ENCODE data around the gene RPP14.
"Not testable (repeated sequence)": the region's sequence is repeated elsewhere in the genome, so short reads cannot be mapped to it uniquely, and the experiment has no call there.

The RPP14 gene

DNA sequence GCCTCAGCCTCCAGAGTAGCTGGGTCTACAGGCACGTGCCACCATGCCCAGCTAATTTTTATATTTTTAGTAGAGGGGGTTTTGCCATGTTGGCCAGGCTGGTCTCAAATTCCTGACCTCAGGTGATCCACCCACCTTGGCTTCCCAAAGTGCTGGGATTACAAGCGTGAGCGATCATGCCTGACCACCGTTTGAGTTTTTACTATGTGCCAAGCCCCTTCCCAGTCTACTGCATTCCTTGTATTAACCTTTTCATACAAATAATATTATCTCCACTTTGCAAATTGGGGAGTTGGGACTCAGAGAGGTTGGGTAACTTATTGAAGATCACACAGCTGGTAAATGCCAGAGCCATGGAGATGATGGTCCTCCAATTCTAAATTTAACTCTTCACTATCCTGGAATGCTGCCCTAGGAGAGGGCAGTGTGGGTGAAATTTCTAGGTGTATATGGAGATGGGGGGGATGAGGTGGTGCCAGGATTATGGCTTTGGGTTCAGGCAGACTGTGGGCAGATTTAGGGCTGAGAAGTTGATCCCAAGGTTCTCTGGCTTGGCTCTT is 25.6 kb downstream of the RPP14 start:
- no peak for DNase-seq (ENCODE audit: low read depth, low spot score)

DNA sequence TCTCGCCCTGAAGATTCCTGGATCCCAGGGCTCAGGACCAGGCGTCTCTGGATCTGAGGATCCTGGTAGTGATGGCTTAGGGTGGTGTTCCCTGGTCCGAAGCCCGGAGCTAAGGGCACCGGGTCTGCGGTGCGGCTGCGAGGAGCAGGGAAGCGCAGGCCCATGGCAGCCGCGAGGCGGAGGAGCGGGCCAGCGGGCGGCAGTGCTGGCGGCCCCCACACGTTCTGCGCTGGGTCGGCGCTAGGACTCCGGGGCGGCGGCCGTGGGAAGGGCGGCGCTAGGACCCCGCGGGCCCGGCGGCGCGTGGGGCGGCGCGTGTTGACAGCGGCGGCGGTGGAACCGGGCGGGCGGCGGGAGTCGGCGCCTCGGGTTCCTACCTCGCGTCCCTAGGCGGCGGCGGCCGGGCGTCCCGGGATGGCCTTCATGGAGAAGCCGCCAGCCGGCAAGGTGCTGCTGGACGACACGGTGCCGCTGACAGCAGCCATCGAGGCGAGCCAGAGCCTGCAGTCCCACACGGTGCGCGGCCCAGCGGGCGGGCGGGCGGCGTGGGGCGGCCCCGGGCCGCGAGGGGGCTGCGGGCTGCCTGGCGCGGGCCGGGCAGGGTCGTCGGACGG is 26.6 kb downstream of the RPP14 start, which contains the start of gene PXK:
Gene PXK (plus strand): TSS at position 318 of the 614 bp plus-strand sequence. CDS start 97 bp downstream, at position 415.
- DNase-seq (ENCODE audit: low read depth, low spot score): peak; percentile 60

DNA sequence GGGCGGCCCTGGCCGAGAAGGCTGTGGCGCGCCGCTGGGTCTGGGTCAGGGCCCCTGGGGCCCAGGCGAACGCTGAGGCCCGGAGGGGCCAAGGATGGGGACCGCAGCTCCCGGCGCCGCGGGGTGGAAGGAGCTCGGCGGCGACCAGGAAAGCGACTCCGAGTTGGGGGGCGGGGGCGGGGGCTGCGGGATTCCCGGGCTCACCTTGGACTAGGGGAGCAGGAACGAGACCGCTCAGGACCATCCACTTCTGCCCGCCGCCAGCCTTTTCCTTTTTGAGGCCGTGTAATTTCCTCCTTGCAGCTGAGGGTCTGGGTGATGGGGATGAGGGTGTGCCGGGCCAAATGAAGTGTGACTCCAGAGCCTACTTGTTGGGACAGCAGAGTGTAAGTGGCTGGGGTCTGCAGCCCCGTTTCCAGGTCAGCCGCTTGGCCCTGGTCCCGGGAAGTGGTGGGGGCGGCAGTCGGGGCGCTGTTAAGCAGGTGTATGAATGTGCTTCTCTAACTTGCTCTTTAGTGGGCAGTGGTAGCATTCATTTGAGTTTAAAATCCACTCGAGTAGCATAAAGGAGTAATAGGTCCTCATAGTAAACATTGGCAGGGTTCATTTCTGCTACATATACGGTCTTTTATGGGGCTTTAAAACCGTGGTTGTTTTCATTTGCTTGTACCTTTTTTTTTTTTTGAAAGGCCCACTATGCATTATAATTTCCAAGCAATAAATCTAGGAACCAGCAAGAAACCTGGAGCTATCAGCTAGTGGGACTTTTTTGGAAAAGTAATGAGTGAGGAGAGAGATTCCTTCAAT is 27.4 kb downstream of the RPP14 start:
- DNase-seq (ENCODE audit: low read depth, low spot score): peak; percentile 46

DNA sequence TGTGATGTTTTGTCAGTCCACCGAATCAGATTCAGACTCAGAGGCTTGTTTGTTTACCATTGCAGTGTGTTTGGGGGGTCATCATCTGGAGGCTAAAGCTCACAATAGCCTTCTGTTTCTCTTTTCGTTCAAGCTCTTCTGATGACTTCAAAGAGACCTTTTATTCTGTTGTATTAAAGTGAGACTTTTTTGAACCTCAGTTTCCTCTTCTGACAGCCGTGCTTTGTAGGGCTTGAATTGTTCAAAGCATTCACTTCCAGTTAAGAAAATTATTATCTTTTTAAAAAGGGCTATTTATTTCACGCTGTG is 27.9 kb downstream of the RPP14 start:
- DNase-seq (ENCODE audit: low read depth, low spot score): no peak

DNA sequence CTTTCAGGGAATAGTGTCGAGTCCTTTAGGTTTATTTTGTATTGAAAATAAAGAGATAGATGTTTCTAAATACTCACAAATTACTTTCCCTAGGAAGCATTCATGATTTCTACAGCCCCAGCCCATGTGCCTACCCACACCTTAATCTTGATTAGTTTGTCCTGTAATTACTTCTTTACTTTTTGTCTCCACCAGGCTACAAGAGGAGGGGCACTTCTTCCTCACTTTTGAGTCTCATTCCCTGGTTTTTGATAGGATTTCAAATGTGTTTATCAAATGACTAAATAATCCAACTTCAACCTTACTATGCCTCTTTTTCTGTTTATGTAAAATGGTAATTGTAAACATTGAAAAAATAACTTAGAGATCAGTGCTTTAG is 28.4 kb downstream of the RPP14 start:
- DNase-seq (ENCODE audit: low read depth, low spot score): no peak

DNA sequence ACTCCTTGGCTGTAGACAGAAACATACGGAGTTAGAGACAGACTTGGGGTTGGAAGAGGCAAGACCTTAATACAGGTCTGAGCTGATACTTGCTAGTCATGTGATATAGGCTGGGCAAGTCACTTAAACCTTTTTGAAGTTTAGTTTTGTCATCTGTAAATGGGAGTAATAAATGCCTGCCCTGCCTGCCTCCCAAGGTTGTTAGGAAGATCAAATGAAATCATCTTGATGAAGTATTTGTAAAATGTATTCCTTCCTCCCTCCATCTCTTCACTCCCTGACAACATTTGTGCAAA is 29.6 kb downstream of the RPP14 start:
- no peak for DNase-seq (ENCODE audit: low read depth, low spot score)

DNA sequence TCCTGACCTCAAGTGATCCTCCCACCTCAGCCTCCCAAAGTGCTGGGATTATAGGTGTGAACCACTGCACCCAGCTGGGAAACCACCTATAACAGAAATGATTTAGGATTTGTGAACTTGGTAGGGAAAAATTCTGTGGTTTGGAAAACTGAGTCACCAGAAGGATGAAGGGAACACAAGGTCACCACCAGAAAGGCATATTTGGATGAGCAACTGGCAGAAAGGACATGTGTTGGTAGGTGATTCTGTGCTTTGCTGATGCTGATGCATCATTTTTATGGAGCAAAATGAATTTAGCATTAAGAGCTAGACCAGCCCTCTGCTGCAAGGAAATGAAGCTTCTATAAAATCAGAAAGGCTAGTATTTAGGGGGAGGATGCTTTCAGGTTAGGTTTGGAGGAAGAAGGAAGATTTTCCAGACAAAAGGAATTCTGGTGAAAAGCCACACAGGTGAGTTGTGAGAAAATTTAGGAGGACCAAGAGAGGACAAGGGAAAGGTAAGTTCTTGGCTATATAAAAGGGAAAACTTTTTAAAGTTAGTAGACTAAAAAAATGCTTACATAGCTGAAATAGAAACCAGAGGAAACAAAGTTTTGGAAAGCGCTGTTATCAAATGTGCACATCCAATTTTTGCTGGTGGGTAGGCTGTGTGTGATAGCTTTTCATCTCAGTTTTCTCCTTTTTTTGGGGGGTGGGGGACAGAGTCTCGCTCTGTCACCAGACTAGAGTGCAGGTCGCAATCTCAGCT is 30.3 kb downstream of the RPP14 start:
- no peak for DNase-seq (ENCODE audit: low read depth, low spot score)

DNA sequence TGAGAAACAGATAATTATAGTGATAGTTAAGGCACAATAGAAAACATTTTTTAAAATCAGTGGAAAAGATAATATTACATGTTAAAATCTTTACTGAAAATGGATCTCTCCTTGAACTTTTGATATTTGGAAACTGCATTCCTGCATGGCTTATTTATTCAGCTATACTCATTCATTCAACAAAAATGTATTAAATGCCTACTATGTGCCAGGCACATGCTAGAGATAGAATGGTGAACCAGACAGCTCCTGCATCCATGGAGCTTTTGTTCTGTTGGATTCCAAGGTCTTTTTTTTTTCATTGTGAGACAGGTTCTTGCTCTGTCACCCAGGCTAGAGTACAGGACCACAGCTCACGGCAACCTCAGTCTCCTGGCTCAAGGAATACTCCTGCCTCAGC is 31.1 kb downstream of the RPP14 start:
- no peak for DNase-seq (ENCODE audit: low read depth, low spot score)

DNA sequence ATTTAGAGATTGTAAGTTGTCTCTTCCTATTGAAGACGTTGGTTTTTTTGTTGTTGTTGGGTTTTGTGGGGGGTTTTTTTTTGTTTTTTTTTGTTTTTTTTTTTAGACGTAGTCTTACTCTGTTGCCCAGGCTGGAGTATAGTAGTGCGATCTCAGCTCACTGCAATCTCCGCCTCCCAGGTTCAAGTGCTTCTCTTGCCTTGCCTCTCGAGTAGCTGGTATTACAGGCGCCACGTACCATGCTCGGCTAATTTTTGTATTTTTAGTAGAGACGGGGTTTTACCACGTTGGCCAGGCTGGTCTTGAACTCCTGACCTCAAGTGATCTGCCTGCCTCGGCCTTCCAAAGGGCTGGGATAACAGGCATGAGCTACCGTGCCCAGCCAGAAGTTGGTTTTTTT is 33.1 kb downstream of the RPP14 start:
- not testable (repeated sequence) for DNase-seq (ENCODE audit: low read depth, low spot score)

DNA sequence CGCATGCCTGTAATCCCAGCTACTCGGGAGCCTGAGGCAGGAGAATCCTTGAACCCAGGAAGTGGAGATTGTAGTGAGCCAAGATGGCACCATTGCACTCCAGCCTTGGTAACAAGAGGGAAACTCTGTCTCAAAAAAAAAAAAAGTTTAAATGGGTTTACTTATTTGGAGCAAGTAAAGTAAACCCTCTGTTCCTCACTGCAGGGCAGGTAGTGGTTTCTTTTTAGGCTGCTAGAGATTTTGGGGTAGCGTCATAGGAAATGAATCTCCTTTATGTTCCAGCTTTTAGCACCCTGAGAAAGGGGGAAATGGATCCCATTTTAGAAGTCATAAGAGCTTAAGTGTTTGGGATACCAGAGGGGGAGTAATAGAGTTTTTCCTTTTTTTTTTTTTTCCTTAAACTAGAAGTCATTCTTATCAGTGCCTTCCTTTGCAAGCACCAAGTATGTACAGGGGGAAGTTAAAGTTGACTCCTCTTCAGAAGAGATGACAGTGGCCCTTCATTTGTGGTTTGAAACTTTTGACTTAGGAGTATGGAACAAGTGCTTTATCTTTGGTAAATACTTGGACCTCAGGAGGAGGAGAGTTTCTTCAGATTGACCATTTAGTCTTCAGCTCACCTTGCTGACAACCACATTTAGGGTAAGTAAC is 34.7 kb downstream of the RPP14 start:
- DNase-seq (ENCODE audit: low read depth, low spot score): no peak

DNA sequence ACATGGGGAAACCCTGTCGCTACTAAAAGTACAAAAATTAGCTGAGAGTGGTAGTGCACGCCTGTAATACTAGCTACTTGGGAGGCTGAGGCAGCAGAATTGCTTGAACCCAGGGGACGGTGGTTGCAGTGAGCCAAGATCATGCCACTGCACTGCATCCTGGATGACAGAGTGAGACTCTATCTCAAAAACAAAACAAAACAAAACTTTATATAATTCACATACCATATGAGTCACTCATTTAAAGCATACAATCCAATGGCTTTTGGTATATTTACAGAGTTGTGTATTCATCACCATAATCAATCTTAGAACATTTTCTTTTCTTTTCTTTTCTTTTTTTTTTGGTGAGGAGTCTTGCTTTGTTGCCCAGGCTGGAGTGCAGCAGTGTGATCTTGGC is 35.3 kb downstream of the RPP14 start:
- DNase-seq (ENCODE audit: low read depth, low spot score): no peak

DNA sequence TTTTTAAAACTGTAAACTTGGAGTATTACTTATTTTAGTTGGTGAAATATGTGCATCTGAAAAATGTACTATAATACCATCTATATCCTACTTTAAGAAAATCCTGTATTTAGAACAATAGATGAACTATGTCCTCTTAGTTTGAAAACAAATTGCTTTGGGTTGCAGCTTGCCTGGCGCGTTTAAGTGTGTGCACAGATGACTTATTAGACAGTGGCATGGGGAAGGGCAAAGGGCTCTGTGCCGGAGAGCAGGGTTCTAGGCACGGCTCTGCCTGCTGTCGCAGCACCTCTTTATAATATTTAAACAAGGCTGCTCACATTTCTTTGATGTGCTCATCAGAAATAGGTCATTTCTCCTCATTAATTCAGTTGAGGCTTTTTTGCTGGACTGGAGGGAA is 36.6 kb downstream of the RPP14 start:
- DNase-seq (ENCODE audit: low read depth, low spot score): no peak

DNA sequence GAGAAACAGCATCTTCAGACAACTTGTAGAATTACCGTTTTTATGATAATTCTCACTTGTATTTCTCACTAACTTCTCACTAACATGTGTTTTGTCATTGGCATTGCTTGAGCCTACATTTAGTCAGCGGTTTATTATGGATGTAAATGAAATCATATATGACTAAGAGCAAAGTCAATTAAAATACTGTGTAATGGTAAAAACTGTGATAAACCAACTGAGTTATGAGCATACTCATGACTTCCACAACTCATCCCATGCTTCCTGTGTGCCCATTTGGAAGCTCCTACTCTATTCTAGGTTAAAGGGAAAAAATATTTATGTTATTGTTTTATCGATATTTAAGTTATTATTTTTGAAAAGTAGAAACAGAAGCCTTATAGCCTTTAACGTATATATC is 39.4 kb downstream of the RPP14 start:
- DNase-seq (ENCODE audit: low read depth, low spot score): no peak

DNA sequence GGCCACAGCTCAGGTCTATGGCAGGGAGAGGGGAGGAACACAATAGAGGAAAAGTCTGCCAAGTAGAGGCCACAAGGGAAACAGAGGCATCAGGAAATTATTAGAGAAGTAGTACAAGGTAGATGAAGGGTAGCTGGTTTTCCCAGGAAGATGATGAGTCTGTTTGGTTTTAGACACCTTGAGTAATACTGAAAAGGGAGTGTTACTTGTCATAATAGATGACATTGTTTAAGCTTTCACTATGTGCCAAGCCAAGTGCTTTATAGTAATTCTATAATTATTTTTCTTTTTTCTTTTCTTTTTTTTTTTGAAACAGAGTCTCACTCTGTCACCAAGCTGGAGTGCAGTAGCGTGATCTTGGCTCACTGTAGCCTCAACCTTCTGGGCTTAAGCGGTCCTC is 40.3 kb downstream of the RPP14 start:
- no peak for DNase-seq (ENCODE audit: low read depth, low spot score)

DNA sequence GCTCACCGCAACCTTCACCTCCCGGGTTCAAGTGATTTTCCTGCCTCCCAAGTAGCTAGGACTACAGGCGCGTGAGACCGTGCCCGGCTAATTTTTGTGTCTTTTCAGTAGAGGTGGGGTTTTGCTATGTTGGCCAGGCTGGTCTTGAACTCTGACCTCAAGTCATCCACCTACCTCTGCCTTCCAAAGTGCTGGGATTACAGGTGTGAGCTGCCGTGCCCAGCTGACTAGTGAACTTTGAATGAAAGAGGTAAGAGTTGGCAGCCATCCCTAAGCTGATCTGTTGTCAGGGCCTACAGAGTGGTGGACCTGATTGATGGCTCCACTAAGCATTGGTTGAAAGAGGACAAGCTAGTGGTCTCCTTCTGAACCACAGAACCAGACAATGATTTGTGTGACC is 41.9 kb downstream of the RPP14 start:
- DNase-seq (ENCODE audit: low read depth, low spot score): no peak

DNA sequence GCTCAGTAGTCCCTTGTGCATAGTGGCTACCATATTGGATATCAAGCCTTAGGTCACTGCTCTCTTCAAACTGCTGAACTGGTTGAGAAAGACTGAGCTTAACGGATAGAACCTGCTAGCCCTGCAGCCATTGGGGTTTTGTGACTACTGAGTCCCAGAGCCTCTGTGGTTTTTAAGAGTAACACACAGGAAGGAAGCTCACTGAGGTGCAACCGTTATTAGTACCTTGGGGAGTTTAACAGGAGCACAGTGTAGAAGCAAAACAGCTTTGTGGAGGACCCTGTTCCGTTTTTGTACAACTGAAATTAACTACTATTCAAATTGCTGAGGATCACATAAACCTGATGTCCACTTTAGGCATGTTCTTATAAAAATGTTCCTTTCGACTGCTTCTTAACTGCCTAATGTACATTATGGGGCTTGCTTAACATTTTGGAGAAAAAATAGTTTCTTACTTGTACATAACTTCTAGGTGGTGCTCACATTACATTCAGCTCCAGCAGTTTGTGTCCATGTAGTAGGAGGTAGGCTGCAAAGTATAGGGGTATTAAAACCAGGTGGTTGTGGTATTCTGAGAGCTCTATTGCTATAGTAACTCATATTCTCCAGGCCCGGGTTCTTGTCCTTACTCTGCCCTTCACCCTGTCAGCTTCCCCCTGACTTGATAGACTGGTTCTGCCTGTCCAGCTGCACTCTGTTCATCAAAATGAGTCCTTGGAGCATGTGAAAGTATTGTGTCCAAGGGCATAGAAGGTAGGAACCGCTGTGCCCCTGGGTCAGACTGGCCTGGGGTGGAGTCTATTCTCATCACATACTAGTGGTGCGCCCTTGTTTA is 44.0 kb downstream of the RPP14 start:
- peak; percentile 26 for DNase-seq (ENCODE audit: low read depth, low spot score)

DNA sequence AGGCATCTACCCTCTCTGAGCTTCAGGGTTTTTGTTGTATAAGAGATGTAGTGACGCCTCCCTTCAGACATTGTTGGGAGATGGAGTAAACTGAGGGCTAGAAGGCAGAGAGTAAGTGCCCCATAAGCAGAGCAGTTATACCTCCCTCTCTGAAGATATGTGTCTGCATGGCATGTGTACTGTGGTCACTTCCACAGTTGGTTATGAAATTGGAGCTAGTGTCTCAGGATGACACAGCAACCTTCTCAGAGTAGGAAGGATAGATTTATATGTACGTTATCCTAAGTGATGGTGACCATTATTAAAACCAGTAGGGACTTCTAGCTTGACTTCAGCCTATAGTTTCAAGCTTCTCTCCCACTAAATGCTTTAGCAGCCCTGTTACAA is 44.6 kb downstream of the RPP14 start:
- DNase-seq (ENCODE audit: low read depth, low spot score): no peak

DNA sequence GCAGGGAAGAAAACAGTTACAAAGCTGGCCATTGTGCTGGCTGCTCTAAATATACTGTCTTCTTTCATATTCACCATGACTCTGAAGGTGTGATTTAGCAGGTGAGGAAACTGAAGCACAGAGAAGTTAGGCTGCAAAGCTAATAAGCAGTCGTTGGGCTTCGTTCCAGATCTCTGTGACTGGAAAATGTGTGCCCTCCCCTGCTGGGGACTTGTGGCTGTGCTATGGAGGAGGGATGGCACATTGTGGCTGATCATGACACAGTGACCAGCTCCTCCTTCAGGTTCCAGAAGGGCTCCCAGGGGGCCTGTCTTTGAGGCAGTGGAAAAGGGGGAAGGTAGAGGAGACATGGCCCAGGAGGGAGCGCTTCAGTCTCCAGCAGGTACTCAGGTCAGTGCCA is 45.9 kb downstream of the RPP14 start:
- peak; percentile 34 for DNase-seq (ENCODE audit: low read depth, low spot score)

DNA sequence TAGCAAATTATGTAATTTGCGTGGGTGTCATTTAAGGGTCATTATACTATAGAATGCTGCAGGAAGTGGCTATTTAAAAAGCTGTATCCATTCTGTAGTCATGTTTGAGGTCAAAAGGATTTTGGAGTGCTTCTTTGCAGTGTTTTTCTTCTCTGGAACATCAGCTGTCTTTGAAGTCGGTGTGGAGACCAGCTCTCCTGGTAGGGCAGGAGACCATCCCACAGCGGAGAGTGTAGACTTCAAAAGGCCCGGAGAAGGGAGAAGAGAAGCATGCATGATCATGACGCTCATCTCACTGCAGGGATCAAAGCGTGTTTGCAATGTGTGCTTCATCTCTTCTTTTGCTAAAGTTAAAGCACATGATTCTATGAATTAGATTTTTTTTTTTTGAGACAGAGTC is 46.6 kb downstream of the RPP14 start:
- DNase-seq (ENCODE audit: low read depth, low spot score): no peak

DNA sequence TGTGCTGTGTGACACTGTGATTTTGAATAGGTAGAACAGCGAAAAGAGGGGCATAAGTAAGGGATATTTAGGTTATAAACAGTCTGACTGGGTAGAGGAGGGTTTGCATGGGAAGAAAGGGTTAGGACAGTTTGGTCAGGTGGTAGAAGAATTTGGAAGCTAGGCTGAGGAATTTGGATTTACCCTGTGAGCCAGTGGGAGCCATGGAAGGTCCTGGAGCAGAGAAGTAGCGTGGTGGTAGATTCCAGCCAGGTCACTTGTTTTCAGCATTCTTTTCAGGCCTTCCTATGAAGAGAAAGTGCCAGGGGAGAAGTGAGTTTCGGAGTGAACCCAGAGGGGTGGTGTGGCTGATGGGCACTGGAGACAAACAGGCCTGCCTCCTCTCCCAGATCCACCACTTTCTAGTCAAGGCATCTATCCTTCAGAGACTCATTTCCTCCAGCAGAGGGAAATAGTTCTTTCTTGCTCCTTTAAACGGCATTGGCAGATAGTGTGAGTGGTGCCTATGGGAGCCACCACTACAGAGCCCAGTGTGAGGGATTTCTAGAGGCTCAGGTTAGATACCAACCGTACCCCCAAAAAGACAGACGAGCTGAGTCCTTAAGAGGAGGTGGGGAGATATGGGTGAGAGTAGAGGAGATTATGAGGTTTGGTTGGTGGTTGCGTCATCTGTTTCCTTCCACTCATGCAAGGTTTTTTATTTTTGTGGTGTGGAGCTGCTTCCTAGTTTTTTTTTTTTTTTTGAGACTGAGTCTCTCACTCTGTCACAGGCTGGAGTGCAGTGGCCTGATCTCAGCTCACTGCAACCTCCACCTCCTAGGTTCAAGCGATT is 47.9 kb downstream of the RPP14 start:
- no peak for DNase-seq (ENCODE audit: low read depth, low spot score)

DNA sequence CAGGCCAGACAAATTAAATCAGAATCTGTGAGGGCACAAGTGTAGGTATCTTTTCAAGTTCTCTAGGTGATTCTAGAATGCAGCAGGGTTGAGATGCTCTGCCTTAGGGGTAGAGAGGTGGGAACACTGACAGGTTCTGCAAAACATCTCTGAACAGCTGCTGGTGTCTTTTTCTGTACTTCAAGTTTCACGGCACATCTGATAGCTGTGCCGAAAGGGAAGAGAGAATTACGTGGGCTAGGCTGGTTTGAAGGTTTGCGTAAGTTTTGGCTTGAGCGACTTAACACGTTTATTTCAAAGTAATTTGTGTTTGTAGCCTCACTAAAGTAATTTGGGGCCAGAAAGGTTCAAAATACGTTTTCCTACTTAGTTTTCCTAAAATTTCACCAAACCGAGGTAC is 49.1 kb downstream of the RPP14 start:
- no peak for DNase-seq (ENCODE audit: low read depth, low spot score)
